GM19397 (cell line): ENCODE data around the gene DEPDC5.

Experiments used
- ATAC-seq: cut with Tn5 transposase; IDR thresholded peaks from one replicate; pipeline ENCODE4 v1.9.1; 2021; ENCODE audit warnings: mild to moderate bottlenecking, moderate library complexity; ENCODE audit not compliant: unreplicated experiment

DEPDC5 gene

GRCh38 chr22:31920306-31920705 is 166.5 kb downstream of the DEPDC5 start:
- no peak for ATAC-seq

- ATAC-seq, result no peak
Observed at GRCh38 chr22:31921106-31921505, 167.3 kb downstream of the DEPDC5 start.

GRCh38 chr22:31922534-31922933 is 168.7 kb downstream of the DEPDC5 start:
- ATAC-seq, result no peak

DNA sequence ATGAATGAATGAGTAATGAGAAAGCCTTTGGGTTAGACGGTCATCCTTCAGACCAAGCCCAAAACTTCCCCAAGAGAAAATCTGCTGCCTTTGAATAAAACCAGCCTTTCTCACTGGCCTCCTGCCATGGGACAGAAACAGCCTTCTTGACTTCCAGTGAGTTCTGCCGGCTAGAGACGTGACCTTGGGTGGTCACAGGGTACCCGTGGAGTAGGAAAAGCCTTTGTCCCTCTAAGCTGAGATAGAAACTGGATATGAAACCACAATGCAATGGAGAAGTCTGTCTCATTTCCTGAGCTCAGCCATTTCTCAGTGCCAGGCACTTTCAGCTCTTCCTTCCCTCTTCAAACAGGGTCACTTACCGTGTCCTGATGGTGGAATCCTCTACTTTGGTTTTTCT is 169.3 kb downstream of the DEPDC5 start:
- no peak for ATAC-seq

DNA sequence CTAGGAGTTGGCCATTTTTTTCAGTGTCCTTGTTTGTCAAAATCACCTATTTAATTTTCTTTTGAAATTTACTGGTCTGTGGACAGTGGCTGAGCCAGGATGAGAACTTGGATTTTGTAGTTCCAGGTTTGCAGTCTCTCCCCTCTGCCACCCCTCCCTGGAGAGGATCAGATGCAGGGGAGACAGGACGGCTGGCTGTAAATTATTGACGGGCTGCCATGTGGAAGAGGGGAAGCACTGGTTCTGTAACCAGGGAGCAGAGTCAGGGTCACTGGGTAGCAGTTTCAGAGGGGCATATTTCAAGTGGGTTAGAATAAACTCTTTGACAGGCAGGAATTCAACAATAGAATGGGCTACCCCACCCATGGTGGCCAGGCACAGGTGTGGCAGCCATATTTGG is 169.9 kb downstream of the DEPDC5 start:
- ATAC-seq, result no peak

- ATAC-seq, result no peak
Observed at GRCh38 chr22:31925056-31925455, 171.2 kb downstream of the DEPDC5 start.

DNA sequence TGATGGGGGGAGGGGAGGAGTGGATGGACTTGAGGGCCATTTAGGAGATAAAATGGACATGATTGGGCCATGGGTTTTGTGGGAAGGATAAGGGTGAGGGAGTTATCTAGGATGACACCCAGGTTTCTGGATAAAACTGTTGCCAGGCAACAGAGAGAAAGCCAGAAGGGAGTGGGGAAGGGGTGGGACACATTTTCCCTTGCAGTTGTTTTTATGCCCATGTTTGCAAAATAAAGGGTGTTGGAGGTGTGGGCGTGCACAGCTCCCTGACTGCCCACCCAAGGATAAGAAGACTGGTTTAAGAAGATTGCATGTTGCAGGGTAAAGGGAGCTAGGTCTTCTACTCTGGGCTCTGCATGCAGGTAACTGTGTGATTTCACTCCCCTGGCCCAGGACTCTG is 172.2 kb downstream of the DEPDC5 start:
- no peak for ATAC-seq

DNA sequence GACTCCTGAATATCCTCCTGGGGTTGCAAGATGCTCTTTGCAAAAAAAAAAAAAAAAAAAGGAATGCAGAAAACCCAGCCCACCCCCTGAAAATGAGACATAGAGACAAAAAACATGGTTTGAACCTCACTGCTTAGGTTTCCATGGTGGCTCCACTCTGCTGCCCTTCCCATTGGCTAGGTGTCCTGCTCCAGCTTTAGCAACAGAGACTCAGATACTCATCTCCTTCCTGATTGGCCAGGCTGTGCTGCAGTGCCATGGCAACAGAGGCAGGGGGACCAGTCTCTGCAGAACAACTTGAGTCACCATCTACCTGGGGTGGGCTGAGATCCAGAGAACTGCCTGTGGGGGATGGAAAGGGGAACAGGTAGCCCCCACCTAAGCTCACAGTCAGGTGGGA is 173.2 kb downstream of the DEPDC5 start:
- no peak for ATAC-seq

DNA sequence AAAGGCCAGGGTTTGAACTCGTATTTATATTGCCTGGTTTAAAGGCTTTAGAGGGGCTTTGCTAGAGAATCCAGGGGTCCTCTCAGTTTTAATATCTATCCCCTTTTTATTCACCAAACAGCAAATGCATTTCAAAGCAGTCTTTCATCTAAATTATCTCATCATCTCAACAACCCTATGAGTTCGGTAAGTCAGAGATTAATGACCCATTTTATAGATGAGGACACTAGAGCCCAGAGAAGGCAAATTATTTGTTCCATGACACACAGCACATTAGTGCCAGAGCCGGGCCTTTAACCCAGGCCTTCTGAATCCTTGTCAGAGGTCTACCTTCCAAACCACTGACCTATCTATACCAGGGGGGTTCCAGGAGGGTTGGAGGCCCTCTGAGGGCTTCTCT is 173.7 kb downstream of the DEPDC5 start:
- no peak for ATAC-seq

GRCh38 chr22:31929167-31929930 is 175.5 kb downstream of the DEPDC5 start:
- no peak for ATAC-seq

DNA sequence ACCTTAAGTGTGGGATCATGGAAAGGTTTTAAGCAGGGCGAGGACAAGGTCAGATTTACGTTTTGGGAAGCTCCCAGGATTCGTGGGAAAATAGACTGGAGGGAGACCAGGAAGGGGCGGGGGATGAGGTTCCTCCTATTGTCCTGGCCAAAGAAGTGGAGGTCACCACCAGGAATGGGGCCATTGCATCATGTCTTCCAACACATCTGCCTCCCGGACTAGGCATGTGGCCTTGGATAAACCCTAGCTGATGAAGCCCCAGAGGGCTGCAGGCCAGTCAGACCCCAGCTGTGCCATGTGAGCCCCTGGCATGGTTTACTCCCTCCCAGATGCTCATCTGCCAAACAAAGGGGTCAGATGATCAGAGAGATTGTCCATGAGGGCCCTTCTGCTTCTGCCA is 179.0 kb downstream of the DEPDC5 start:
- ATAC-seq, result no peak

GRCh38 chr22:31933406-31933805 is 179.6 kb downstream of the DEPDC5 start:
- ATAC-seq, result no peak

GRCh38 chr22:31933816-31934482 is 180.1 kb downstream of the DEPDC5 start:
- ATAC-seq, result no peak

DNA sequence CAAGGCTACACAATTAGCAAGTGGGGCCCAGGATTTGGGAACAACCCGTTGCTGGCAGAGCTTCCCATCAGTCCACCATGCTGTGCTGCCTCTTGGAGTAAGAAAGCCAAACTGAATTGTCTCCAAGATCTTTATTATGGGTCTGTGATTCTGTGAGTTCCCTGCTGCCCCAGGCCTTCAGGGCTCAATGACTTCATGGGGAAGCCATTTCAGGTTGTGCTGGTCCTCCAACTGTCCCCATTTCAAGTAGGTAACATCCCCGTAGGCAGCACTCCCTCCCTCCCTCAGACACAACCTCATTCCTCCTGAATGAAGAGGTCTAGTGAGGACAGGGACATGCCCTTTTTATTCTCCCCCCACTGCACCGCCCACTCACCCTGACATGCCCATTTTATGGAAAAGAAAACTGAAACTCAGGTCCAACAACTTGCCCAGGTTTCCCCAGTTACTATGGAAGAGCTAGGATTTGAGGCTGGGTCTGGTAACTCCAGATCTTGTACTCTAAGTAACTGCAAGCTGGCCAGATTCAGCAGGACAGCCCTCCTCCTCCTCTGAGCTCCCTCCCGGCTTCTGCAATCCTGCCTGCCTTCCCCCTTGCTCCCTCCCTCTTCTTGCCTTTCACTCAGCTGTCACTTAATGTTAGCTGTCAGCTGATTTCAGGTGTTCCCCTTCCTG is 182.3 kb downstream of the DEPDC5 start:
- no peak for ATAC-seq

GRCh38 chr22:31937341-31937740 is 183.5 kb downstream of the DEPDC5 start:
- no peak for ATAC-seq

DNA sequence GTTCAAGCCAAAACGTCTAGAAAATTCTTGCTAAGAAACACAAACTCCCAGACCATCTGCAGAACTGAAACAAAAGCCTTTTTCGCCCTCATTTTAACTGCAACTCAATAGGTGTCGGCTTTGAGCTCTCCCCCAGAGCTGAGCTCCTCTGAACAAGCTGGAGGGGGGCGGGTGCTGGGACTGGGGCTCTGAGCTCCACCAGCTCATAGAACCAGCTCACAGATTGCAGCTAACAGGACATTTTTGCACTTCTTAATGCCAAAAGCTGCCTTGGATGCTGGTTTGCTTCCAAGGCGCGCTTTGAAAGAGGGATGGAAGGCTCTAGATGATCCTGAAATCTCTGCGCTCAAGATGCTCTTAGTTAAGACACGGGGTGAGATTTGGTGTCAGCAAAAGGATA is 184.5 kb downstream of the DEPDC5 start:
- ATAC-seq, result no peak

- ATAC-seq, result no peak
Observed at GRCh38 chr22:31940506-31940905, 186.7 kb downstream of the DEPDC5 start.

DNA sequence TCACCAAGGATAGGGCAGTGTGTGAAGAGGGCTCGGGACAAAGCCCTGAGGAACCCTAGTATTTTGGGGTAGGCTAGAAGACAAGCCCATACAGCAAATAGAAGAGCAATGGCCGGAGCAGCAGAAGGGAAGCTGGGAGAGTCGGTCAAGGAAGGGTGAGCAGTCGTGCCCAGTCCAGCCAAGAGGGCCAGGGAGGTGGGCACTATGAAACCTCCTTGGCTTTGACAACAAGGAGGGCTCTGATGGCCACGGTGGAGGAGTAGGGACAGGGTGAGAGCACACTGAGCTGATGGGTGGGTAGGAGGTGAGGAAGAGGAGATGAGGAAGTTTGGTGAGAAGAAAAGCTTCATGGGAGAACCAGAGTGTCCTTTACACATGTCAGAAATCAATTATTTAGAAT is 188.3 kb downstream of the DEPDC5 start:
- no peak for ATAC-seq

- no peak for ATAC-seq
Observed at GRCh38 chr22:31943206-31943977, 189.6 kb downstream of the DEPDC5 start.

DNA sequence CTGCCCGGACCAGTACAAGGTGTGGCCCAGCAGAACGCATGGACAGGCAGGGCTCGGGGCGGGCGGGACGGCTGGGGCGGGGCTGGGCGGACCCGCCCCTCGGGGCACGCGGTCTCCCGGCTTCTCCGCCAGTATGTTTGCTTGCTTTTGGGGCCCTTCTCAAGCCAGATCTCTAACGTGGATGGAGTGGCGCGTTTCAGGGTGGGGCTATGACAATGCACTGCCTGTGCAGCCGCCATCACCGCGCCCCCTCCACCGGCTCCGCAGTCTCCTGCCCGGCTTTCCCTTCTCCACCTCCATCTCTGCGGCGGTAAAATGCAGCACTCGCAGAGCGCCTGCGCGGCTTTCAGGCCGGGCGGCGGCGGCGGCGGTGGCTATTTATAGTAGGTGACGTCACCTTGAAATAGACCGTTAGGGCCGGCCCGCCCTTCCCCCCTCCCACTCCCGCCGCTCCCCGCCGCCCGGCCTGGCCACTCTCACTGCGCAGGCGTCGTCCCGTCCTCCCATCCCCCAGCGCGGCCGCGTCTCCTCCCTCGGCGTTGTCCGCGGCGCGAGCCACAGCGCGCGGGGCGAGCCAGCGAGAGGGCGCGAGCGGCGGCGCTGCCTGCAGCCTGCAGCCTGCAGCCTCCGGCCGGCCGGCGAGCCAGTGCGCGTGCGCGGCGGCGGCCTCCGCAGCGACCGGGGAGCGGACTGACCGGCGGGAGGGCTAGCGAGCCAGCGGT is 190.3 kb downstream of the DEPDC5 start, which contains the start of gene YWHAH:
Gene YWHAH, plus strand, starts transcription at position 558 of the 722 bp plus-strand sequence. CDS start 199 bp downstream, outside the sequence.
- ATAC-seq, result peak; percentile 76
